A549 (cell line): ENCODE results near the gene PTPRN2. TPM values are rescaled to one million over a fixed set of nuclear protein-coding genes. Genes with fewer than 3 reads are reported as not detected.

ENCODE experiments used
- ATAC-seq, 2 experiments: fragments of 200-7000 bp in 1 of 2; fragments of >200 bp in 1 of 2; cut with Nextera tagmentation in 1 of 2; cut with Tn5 transposase in 1 of 2; 3 replicates each; pipeline versions ENCODE4 v1.8.0 to v1.9.1; 2018 to 2020; ENCODE audit warnings: mild to moderate bottlenecking in 1 of 2, moderate library complexity in 1 of 2
- CTCF ChIA-PET: fragments of 300-600 bp; sonication (Branson Sonifier 250); formaldehyde crosslinking; extraction: SDS; loops from one replicate; lab custom pipeline; 2021; ENCODE audit warnings: antibody characterized with exemption, inconsistent platforms; lab: Yijun Ruan, JAX
- POLR2A ChIA-PET: fragments of 350-600 bp; formaldehyde crosslinking; extraction: SDS; loops from one replicate; lab custom pipeline; 2021; ENCODE audit warnings: antibody characterized with exemption, inconsistent platforms; lab: Yijun Ruan, JAX
- DNase-seq, 2 experiments: peaks; one replicate each; pipeline versions ENCODE4 v3.0.0 to v3.0.0-alpha.2; 2011 to 2016; ENCODE audit warnings: low read depth in 1 of 2, low spot score in 1 of 2
- FAIRE-seq: peaks from 2 replicates; lab custom pipeline; 2011; peaks lifted over from hg19 to GRCh38; lab: Jason Lieb, UNC
- H3K27ac ChIP-seq, 2 experiments: fragments of >200 bp; sonication (Bioruptor Twin); formaldehyde crosslinking; 3 replicates each; pipeline ENCODE4 v1.5.1; 2016 to 2017
- H3K4me1 ChIP-seq: fragments of >200 bp; sonication (Bioruptor Twin); formaldehyde crosslinking; 3 replicates; pipeline ENCODE4 v1.6.1; 2016
- H3K4me2 ChIP-seq: fragments of >200 bp; sonication (Bioruptor Twin); formaldehyde crosslinking; 3 replicates; pipeline ENCODE4 v1.6.1; 2016
- H3K4me3 ChIP-seq: fragments of >200 bp; sonication (Bioruptor Twin); formaldehyde crosslinking; 3 replicates; pipeline ENCODE4 v1.5.1; 2016
- H3K9me3 ChIP-seq: fragments of >200 bp; sonication (Bioruptor Twin); formaldehyde crosslinking; 3 replicates; pipeline ENCODE4 v1.6.1; 2016
- BCL3 ChIP-seq: fragments of >200 bp; sonication (Bioruptor Twin); formaldehyde crosslinking; IDR thresholded peaks from 3 replicates; pipeline ENCODE4 v1.6.1; 2016
- BHLHE40 ChIP-seq: IDR thresholded peaks from 2 replicates; pipeline ENCODE4 v1.6.1; 2012; ENCODE audit warnings: low read depth, low read length, inconsistent platforms
- CHD2 ChIP-seq: fragments of 150-350 bp; IDR thresholded peaks from 2 replicates; pipeline ENCODE4 v1.6.1; 2014; ENCODE audit warnings: low read length; ENCODE audit not compliant: partially characterized antibody
- CHD4 ChIP-seq: fragments of 200-600 bp; sonication (generic); IDR thresholded peaks from 2 replicates; pipeline ENCODE4 v1.6.1; 2016; ENCODE audit warnings: antibody characterized with exemption, mild to moderate bottlenecking, borderline replicate concordance
- E2F6 ChIP-seq: IDR thresholded peaks from 2 replicates; pipeline ENCODE4 v1.6.1; 2012; ENCODE audit warnings: low read depth, borderline replicate concordance
- EHMT2 ChIP-seq: fragments of 200-600 bp; sonication (generic); IDR thresholded peaks from 2 replicates; pipeline ENCODE4 v1.6.1; 2016; ENCODE audit warnings: antibody characterized with exemption, low read depth, mild to moderate bottlenecking, moderate library complexity
- FOSB ChIP-seq: fragments of 250-450 bp; sonication (Bioruptor Pico); IDR thresholded peaks from 2 replicates; pipeline ENCODE4 v1.5.0; 2020; ENCODE audit warnings: mild to moderate bottlenecking, moderate library complexity
- GATA3 ChIP-seq: IDR thresholded peaks from 2 replicates; pipeline ENCODE4 v1.6.1; 2012; ENCODE audit warnings: borderline replicate concordance
- HEYL ChIP-seq: fragments of 250-450 bp; sonication (Bioruptor Pico); IDR thresholded peaks from 2 replicates; pipeline ENCODE4 v1.8.0; 2021; ENCODE audit warnings: mild to moderate bottlenecking, moderate library complexity
- HMGXB4 ChIP-seq: fragments of 250-450 bp; sonication (Bioruptor Pico); IDR thresholded peaks from 2 replicates; pipeline ENCODE4 v1.5.0; 2021; ENCODE audit warnings: mild to moderate bottlenecking, moderate library complexity, borderline replicate concordance
- HOXB13 ChIP-seq: fragments of 250-450 bp; sonication (Bioruptor Pico); IDR thresholded peaks from 2 replicates; pipeline ENCODE4 v1.5.0; 2020; ENCODE audit warnings: low read depth, mild to moderate bottlenecking, moderate library complexity
- HOXB5 ChIP-seq: fragments of 250-450 bp; sonication (Bioruptor Pico); IDR thresholded peaks from 2 replicates; pipeline ENCODE4 v1.5.0; 2020; ENCODE audit warnings: mild to moderate bottlenecking, moderate library complexity
- KDM5A ChIP-seq: fragments of 200-600 bp; sonication (generic); IDR thresholded peaks from 2 replicates; pipeline ENCODE4 v1.6.1; 2016; ENCODE audit warnings: antibody characterized with exemption, mild to moderate bottlenecking
- MAFK ChIP-seq: fragments of 450-650 bp; IDR thresholded peaks from 2 replicates; pipeline ENCODE4 v1.6.1; 2014; ENCODE audit not compliant: partially characterized antibody
- MAX ChIP-seq: IDR thresholded peaks from 2 replicates; pipeline ENCODE4 v1.6.1; 2012
- MAZ ChIP-seq: fragments of 150-350 bp; IDR thresholded peaks from 2 replicates; pipeline ENCODE4 v1.6.1; 2014; ENCODE audit warnings: antibody characterized with exemption, low read depth, low read length, borderline replicate concordance
- MYC ChIP-seq: IDR thresholded peaks from 2 replicates; pipeline ENCODE4 v1.6.1; 2012; ENCODE audit warnings: mild to moderate bottlenecking, inconsistent platforms, low read length, improper control_type of control experiment, borderline replicate concordance
- NFE2L2 ChIP-seq: fragments of 150-350 bp; conservative IDR thresholded peaks from 2 replicates; pipeline ENCODE4 v1.6.1; 2014; ENCODE audit warnings: low read length
- NPAS2 ChIP-seq: fragments of 250-450 bp; sonication (Bioruptor Pico); IDR thresholded peaks from 2 replicates; pipeline ENCODE4 v1.8.0; 2022; ENCODE audit warnings: mild to moderate bottlenecking, moderate library complexity, borderline replicate concordance
- POLR2A ChIP-seq: IDR thresholded peaks from 2 replicates; pipeline ENCODE4 v1.6.1; 2012; ENCODE audit warnings: mild to moderate bottlenecking, low read length
- POLR2AphosphoS2 ChIP-seq: conservative IDR thresholded peaks from 2 replicates; pipeline ENCODE4 v1.6.1; 2012; ENCODE audit warnings: low read length, improper control_type of control experiment, inconsistent platforms
- RFX5 ChIP-seq: fragments of 450-650 bp; IDR thresholded peaks from 2 replicates; pipeline ENCODE4 v1.7.1; 2014; ENCODE audit warnings: antibody characterized with exemption, mild to moderate bottlenecking, moderate library complexity
- RNF2 ChIP-seq: fragments of 200-600 bp; sonication (generic); IDR thresholded peaks from 2 replicates; pipeline ENCODE4 v1.6.1; 2016; ENCODE audit warnings: low read depth, mild to moderate bottlenecking, antibody characterized with exemption, moderate library complexity, borderline replicate concordance
- SREBF2 ChIP-seq: fragments of 450-650 bp; IDR thresholded peaks from 2 replicates; pipeline ENCODE4 v1.6.1; 2014; ENCODE audit warnings: mild to moderate bottlenecking, moderate library complexity
- TP53 ChIP-seq: fragments of 250-450 bp; sonication (Bioruptor Pico); IDR thresholded peaks from 2 replicates; pipeline ENCODE4 v1.5.0; 2021; ENCODE audit warnings: mild to moderate bottlenecking, moderate library complexity
- WGBS: methylation state at CpG from one replicate; pipeline ENCODE4 v1.1.6; 2017; ENCODE audit errors: missing lambda C conversion rate; 5-methylcytosine and 5-hydroxymethylcytosine counted together
- polyA plus RNA-seq, 4 experiments: library from polyadenylated mRNA; depleted of rRNA in 3 of 4; stranded (reverse); fragments of >200 nt; fragmentation: RNase III in 1 of 4; extraction: RNeasy Plus Mini Kit Qiagen cat#74134 plus additional on column Dnase treatment in 1 of 4; gene quantifications; 2 replicates in 3 of 4; 3 replicates in 1 of 4; pipeline ENCODE4 v1.2.3, GENCODE V29; 2011 to 2017

The PTPRN2 gene
- polyA plus RNA-seq, 2 of the 4 experiments (the other 2 are of a cell fraction), result 0.41 to 1.2 TPM

GRCh38 chr7:157873664-157874063, 714.0 kb downstream of the PTPRN2 start:
- Histone ChIP-seq H3K4me3 (no peak overlapping the region), H3K27ac (no peak overlapping the region), H3K9me3 (no peaks in the 10 kb centered on the region), H3K4me2 (no peak overlapping the region), H3K4me1 (no peaks in the 10 kb centered on the region)
- FAIRE-seq, result no peak
- TF ChIP-seq MYC, result no peak
- CTCF ChIA-PET, result interaction anchor here (1.4 to 2.0 kb wide), 2 partner anchors 442 to 476 kb away, joined by 5 to 10 read pairs; no protein-coding TSS in a partner anchor
- DNase-seq, result no peak
- POLR2A ChIA-PET, result no interaction called here
- WGBS, result 37% methylated on average over 12 of the region's 17 CpGs
- ATAC-seq, result no peak

GRCh38 chr7:157873181-157873580, 714.4 kb downstream of the PTPRN2 start:
- no peak for TF ChIP-seq MAX
- TF ChIP-seq HMGXB4 (CRISPR knock-in tag), result no peak
- no peak for TF ChIP-seq CHD2
- no peak for TF ChIP-seq GATA3
- TF ChIP-seq HOXB5 (CRISPR knock-in tag), result no peak
- no peak for TF ChIP-seq CHD4
- TF ChIP-seq E2F6, result no peak
- TF ChIP-seq POLR2A, result no peak
- TF ChIP-seq BHLHE40, result no peak
- TF ChIP-seq RFX5, result no peak
- TF ChIP-seq NFE2L2, result no peak
- no peak for TF ChIP-seq HEYL (CRISPR knock-in tag)
- no peak for TF ChIP-seq FOSB (CRISPR knock-in tag)
- no peak for TF ChIP-seq BCL3
- TF ChIP-seq NPAS2 (CRISPR knock-in tag), result no peak
- TF ChIP-seq POLR2AphosphoS2, result no peak
- TF ChIP-seq MAZ, result no peak
- TF ChIP-seq EHMT2, result no peak
- TF ChIP-seq KDM5A, result no peak
- Histone ChIP-seq H3K27ac (no peak overlapping the region), H3K4me3 (no peak overlapping the region), H3K9me3 (no peaks in the 10 kb centered on the region), H3K4me2 (no peak overlapping the region), H3K4me1 (no peaks in the 10 kb centered on the region)
- CTCF ChIA-PET, result interaction anchor here (1.4 kb wide), 1 partner anchor 475 kb away, joined by 5 read pairs; no protein-coding TSS in a partner anchor
- no peak for ATAC-seq
- POLR2A ChIA-PET, result no interaction called here
- 74% methylated on average over 20 of the region's 30 CpGs for WGBS
- no peak for FAIRE-seq
- no peak for DNase-seq

- DNase-seq, result no peak
- POLR2A ChIA-PET, result no interaction called here
- no peak for TF ChIP-seq NPAS2 (CRISPR knock-in tag)
- TF ChIP-seq TP53, result no peak
- TF ChIP-seq MYC, result no peak
- no peak for TF ChIP-seq SREBF2
- no peak for TF ChIP-seq HOXB13 (CRISPR knock-in tag)
- TF ChIP-seq HOXB5 (CRISPR knock-in tag), result no peak
- TF ChIP-seq BCL3, result no peak
- no peak for TF ChIP-seq EHMT2
- TF ChIP-seq MAFK, result no peak
- TF ChIP-seq RNF2, result no peak
- no peak overlapping the region for H3K4me2 ChIP-seq
- no peaks in the 10 kb centered on the region for H3K9me3 ChIP-seq
- no peak overlapping the region for H3K4me3 ChIP-seq
- CTCF ChIA-PET, result no interaction called here
- no peak overlapping the region for H3K27ac ChIP-seq
- H3K4me1 ChIP-seq, result no peaks in the 10 kb centered on the region
- no peak for ATAC-seq
- FAIRE-seq, result no peak
- WGBS, result 58% methylated on average over 12 of the region's 12 CpGs
Observed at GRCh38 chr7:157872447-157872846, 715.2 kb downstream of the PTPRN2 start.
